Endothelial cell of umbilical vein (primary cell): Measurements from ENCODE around the gene PAK6. TPM values are rescaled to one million over a fixed set of nuclear protein-coding genes. Genes with fewer than 3 reads are reported as not detected.

ENCODE experiments used
- BruUV-seq: library from RNA; stranded (reverse); fragments of 400-500 nt; replicated peaks from 2 replicates; lab custom pipeline; 2021; lab: Mats Ljungman, UMichigan
- CTCF ChIA-PET: fragments of 300-600, 350-600 bp; sonication (Branson Sonifier 250); formaldehyde crosslinking; loops from one replicate; lab custom pipeline; 2021; ENCODE audit warnings: antibody characterized with exemption, inconsistent platforms; lab: Charles Lee
- POLR2A ChIA-PET: fragments of 300-600, 350-600 bp; sonication (Branson Sonifier 250); formaldehyde crosslinking; loops from one replicate; lab custom pipeline; 2021; ENCODE audit warnings: antibody characterized with exemption, inconsistent platforms; lab: Charles Lee
- DNase-seq: peaks from one replicate; pipeline ENCODE4 v3.0.0-alpha.2; 2011; ENCODE audit warnings: low read depth, low spot score
- FAIRE-seq: peaks from 2 replicates; lab custom pipeline; 2011; peaks lifted over from hg19 to GRCh38; lab: Jason Lieb, UNC
- H2AFZ ChIP-seq: 2 replicates; pipeline ENCODE4 v1.6.0; 2012; ENCODE audit warnings: low read depth, low read length, control low read depth, inconsistent platforms
- H3K27ac ChIP-seq: 2 replicates; pipeline ENCODE4 v1.5.1; 2011; ENCODE audit warnings: low read depth, mild to moderate bottlenecking, control low read depth, low read length, moderate library complexity; ENCODE audit not compliant: insufficient read depth
- H3K27me3 ChIP-seq, 2 experiments: 2 replicates each; pipeline versions ENCODE4 v1.6.0 to v1.6.1; 2011; ENCODE audit warnings: low read length in 2 of 2, mixed read lengths in 1 of 2; ENCODE audit not compliant: control insufficient read depth in 2 of 2, insufficient read depth in 2 of 2
- H3K36me3 ChIP-seq, 2 experiments: 2 replicates in 1 of 2; 3 replicates in 1 of 2; pipeline ENCODE4 v1.5.1; 2011; ENCODE audit warnings: low read length in 2 of 2, mild to moderate bottlenecking in 1 of 2, moderate library complexity in 1 of 2; ENCODE audit not compliant: control insufficient read depth in 2 of 2, insufficient read depth in 2 of 2; ENCODE audit errors: extremely low read depth in 1 of 2
- H3K4me1 ChIP-seq: 3 replicates; pipeline ENCODE4 v1.5.1; 2011; ENCODE audit warnings: mild to moderate bottlenecking, low read length; ENCODE audit not compliant: control insufficient read depth, insufficient read depth; ENCODE audit errors: extremely low read depth
- H3K4me2 ChIP-seq: 2 replicates; pipeline ENCODE4 v1.6.1; 2011; ENCODE audit warnings: low read length, control low read depth, mixed read lengths; ENCODE audit not compliant: insufficient read depth
- H3K4me3 ChIP-seq, 3 experiments: fragments of 200-600 bp in 1 of 3; sonication (generic), shearing (Covaris generic) in 1 of 3; replicated peaks in 1 of 3; 2 replicates each; pipeline ENCODE4 v1.5.1; 2011 to 2016; ENCODE audit warnings: control low read depth in 3 of 3, low read length in 3 of 3, mild to moderate bottlenecking in 2 of 3, inconsistent platforms in 1 of 3, low read depth in 1 of 3, moderate library complexity in 1 of 3; ENCODE audit not compliant: insufficient read depth in 1 of 3
- H3K79me2 ChIP-seq: 2 replicates; pipeline ENCODE4 v1.6.0; 2012; ENCODE audit warnings: low read length, inconsistent platforms; ENCODE audit not compliant: control insufficient read depth, insufficient read depth
- H3K9ac ChIP-seq: replicated peaks from 2 replicates; pipeline ENCODE3; 2011; ENCODE audit warnings: low read length, control low read depth; ENCODE audit not compliant: insufficient read depth; ENCODE audit errors: extremely low read depth
- H3K9me1 ChIP-seq: replicated peaks from 3 replicates; pipeline ENCODE4 v1.6.0; 2011; ENCODE audit warnings: mild to moderate bottlenecking, low read length; ENCODE audit not compliant: control insufficient read depth, insufficient read depth; ENCODE audit errors: extremely low read depth
- H3K9me3 ChIP-seq: replicated peaks from 2 replicates; pipeline ENCODE4 v1.5.1; 2012; ENCODE audit warnings: low read length, inconsistent platforms; ENCODE audit not compliant: control insufficient read depth, insufficient read depth
- H4K20me1 ChIP-seq: replicated peaks from 2 replicates; pipeline ENCODE3; 2011; ENCODE audit warnings: mild to moderate bottlenecking, low read length; ENCODE audit not compliant: control insufficient read depth, insufficient read depth; ENCODE audit errors: extremely low read depth
- CTCF ChIP-seq, 2 donors: IDR thresholded peaks; 1 replicate in 1 of 2; 2 replicates in 1 of 2; pipeline ENCODE4 v1.5.1; 2011; ENCODE audit warnings: low read length in 2 of 2, mild to moderate bottlenecking in 2 of 2, moderate library complexity in 2 of 2, control low read depth in 1 of 2, inconsistent platforms in 1 of 2, low read depth in 1 of 2; ENCODE audit not compliant: insufficient read depth in 1 of 2; ENCODE audit errors: extremely low read depth in 1 of 2
- EZH2 ChIP-seq: IDR thresholded peaks from 2 replicates; pipeline ENCODE4 v1.6.1; 2012; ENCODE audit warnings: borderline replicate concordance, low read depth, mild to moderate bottlenecking, moderate library complexity, low read length, inconsistent platforms; ENCODE audit not compliant: severe bottlenecking
- FOS ChIP-seq: IDR thresholded peaks from 2 replicates; pipeline ENCODE4 v1.6.1; 2011; ENCODE audit warnings: mild to moderate bottlenecking, low read length, moderate library complexity, borderline replicate concordance; ENCODE audit not compliant: insufficient read depth
- GATA2 ChIP-seq: IDR thresholded peaks from 2 replicates; pipeline ENCODE4 v1.7.0; 2011; ENCODE audit warnings: low read depth, mild to moderate bottlenecking, moderate library complexity, mixed read lengths, low read length; ENCODE audit not compliant: insufficient read length, insufficient read depth
- JUN ChIP-seq: IDR thresholded peaks from 2 replicates; pipeline ENCODE4 v1.6.1; 2011; ENCODE audit warnings: borderline replicate concordance, low read depth; ENCODE audit not compliant: insufficient read length, insufficient read depth
- MAX ChIP-seq: IDR thresholded peaks from 2 replicates; pipeline ENCODE4 v1.6.1; 2011; ENCODE audit not compliant: insufficient read depth, insufficient read length
- MYC ChIP-seq: IDR thresholded peaks from one replicate; pipeline ENCODE4 v1.6.1; 2011; ENCODE audit warnings: mild to moderate bottlenecking, low read depth, low read length
- POLR2A ChIP-seq: IDR thresholded peaks from 2 replicates; pipeline ENCODE4 v1.6.1; 2012; ENCODE audit warnings: low read depth, mild to moderate bottlenecking, control low read depth, low read length
- POLR2AphosphoS5 ChIP-seq: IDR thresholded peaks from 2 replicates; pipeline ENCODE4 v1.6.1; 2012; ENCODE audit warnings: low read depth, mild to moderate bottlenecking, control low read depth, low read length, moderate library complexity; ENCODE audit not compliant: insufficient read depth
- dilution Hi-C: fragments of 300-500 bp; cut with MboI; formaldehyde crosslinking; loops from one replicate; pipeline ENCODE4 v1.15.0; 2019; ENCODE audit warnings: low sequenced_read_pairs; ENCODE audit not compliant: extremely low pct_ligation_motif_present
- intact Hi-C: fragments of 100-400 bp; cut with micrococcal nuclease; formaldehyde crosslinking; loops from one replicate; pipeline ENCODE4 v1.10.0; 2022
- polyA plus RNA-seq, 4 experiments: library from polyadenylated mRNA; depleted of rRNA in 3 of 4; stranded (reverse) in 3 of 4; unstranded in 1 of 4; fragments of >200 nt; gene quantifications; 2 replicates each; pipeline versions ENCODE4 v1.2.1 to v1.2.3, GENCODE V29; 2011 to 2012; ENCODE audit warnings: missing spikeins in 1 of 4
- total RNA-seq: library from RNA; stranded (reverse); gene quantifications from 2 replicates; pipeline ENCODE4 v1.2.3, GENCODE V29; 2021

The PAK6 gene
- total and polyA plus RNA-seq, 2 donors (not counting 3 experiments of a cell fraction or from before 2014, with no cell fraction given) = not detected

- TF ChIP-seq POLR2AphosphoS5 (no peak), CTCF (IDR thresholded peaks at IDR 0.05; ENCODE audit: extremely low read depth in 1 of 2, insufficient read depth in 1 of 2, low read depth in 1 of 2, low read length in 2 of 2) (peak; percentile 60 to 71)
- no peaks in the 10 kb centered on the region for H3K9me3 ChIP-seq
- dilution Hi-C loops = no loop called here
- H3K9me1 ChIP-seq = no peaks in the 10 kb centered on the region
- ChIA-PET CTCF (interaction anchor here (0.5 to 19.0 kb wide), 41 partner anchors 11 to 207 kb away, joined by 3 to 879 read pairs (median 4); partner anchors contain the start of genes BMF, PAK6 and PLCB2), POLR2A (interaction anchor here (0.6 to 0.9 kb wide), 2 partner anchors 56 to 118 kb away, joined by 3 to 10 read pairs; no protein-coding TSS in a partner anchor)
- H3K9ac ChIP-seq = no peak overlapping the region
- peak; percentile 73 for DNase-seq
- H3K79me2 ChIP-seq = no peaks in the 10 kb centered on the region
- no TSS peak for BruUV-seq
- H3K4me2 ChIP-seq = no peak overlapping the region
- no peak overlapping the region for H3K27ac ChIP-seq
- intact Hi-C loops = loop anchor here (1.0 to 2.0 kb wide), 4 partner anchors 57 to 206 kb away; no protein-coding TSS in a partner anchor
- peaks cover 3% of the 10 kb centered on the region for H3K4me1 ChIP-seq
- FAIRE-seq = peak; percentile 66
- H3K36me3 ChIP-seq = peaks cover 1 to 17% of the 10 kb centered on the region in 2 experiments
- no peak overlapping the region for H3K4me3 ChIP-seq
- H3K27me3 ChIP-seq = no peaks in the 10 kb centered on the region
- H4K20me1 ChIP-seq = no peaks in the 10 kb centered on the region
- no peak overlapping the region for H2AFZ ChIP-seq
Measured at GRCh38 chr15:40217166-40217824, 21.6 kb upstream of the PAK6 start.

GRCh38 chr15:40219801-40220200, 19.1 kb upstream of the PAK6 start:
- Histone ChIP-seq H3K9me3 (no peaks in the 10 kb centered on the region), H3K27me3 (no peaks in the 10 kb centered on the region), H3K9me1 (no peaks in the 10 kb centered on the region), H4K20me1 (no peaks in the 10 kb centered on the region), H2AFZ (no peak overlapping the region), H3K4me3 (no peak overlapping the region), H3K4me2 (no peak overlapping the region), H3K4me1 (peaks cover 3% of the 10 kb centered on the region), H3K9ac (no peak overlapping the region), H3K36me3 (peaks cover 1 to 13% of the 10 kb centered on the region in 2 experiments), H3K79me2 (no peaks in the 10 kb centered on the region), H3K27ac (no peak overlapping the region)
- CTCF ChIA-PET = interaction anchor here (1.0 to 19.0 kb wide), 5 partner anchors 19 to 185 kb away, joined by 3 to 879 read pairs (median 3); partner anchors contain the start of gene PAK6
- TF ChIP-seq MYC (no peak), JUN (no peak), EZH2 (no peak), GATA2 (no peak), POLR2AphosphoS5 (no peak), POLR2A (no peak), MAX (no peak), CTCF (IDR thresholded peaks at IDR 0.05; ENCODE audit: extremely low read depth in 1 of 2, insufficient read depth in 1 of 2, low read depth in 1 of 2, low read length in 2 of 2) (no peak), FOS (no peak)
- POLR2A ChIA-PET = no interaction called here
- DNase-seq (peak; percentile 74), FAIRE-seq (no peak)
- intact Hi-C loops = no loop called here
- no TSS peak for BruUV-seq
- dilution Hi-C loops = no loop called here
